ENCODE measurements around the gene CBARP. TPM values are rescaled to one million over a fixed set of nuclear protein-coding genes. Genes with fewer than 3 reads are reported as not detected.

The CBARP gene
- total and polyA plus RNA-seq, 9 of the 15 experiments (the other 6 are each of a cell fraction or from before 2014, with no cell fraction given) = 0.03 to 8.9 (median 1.2) TPM; not detected in 1

DNA sequence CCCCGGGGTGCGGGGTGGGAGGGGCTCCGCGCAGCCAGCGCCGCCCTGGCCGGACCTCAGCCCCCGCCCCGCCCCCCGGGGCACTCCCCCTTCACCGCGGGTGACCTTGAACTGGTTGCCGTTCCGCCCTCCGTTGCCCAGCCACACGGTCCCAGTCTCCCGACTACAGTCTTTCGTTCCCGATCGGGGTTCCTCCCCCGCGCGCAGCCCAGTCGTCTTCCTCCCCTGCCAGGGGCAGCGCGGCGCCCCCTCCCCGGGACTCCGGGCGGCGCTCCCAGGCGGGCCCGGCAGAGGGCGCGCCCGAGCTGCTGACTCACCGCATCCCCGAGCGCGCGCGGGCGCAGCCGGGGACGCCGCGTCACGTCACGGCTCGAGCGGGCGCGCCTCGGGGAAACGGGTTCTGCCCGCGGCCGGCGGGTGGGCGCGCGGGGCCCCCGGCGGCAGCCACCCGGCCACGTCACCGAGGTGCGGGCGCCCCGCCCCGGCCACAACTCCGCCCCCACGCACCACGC lies 11.0 kb upstream of the CBARP start (continued):
- TF ChIP-seq, protein P1, sequence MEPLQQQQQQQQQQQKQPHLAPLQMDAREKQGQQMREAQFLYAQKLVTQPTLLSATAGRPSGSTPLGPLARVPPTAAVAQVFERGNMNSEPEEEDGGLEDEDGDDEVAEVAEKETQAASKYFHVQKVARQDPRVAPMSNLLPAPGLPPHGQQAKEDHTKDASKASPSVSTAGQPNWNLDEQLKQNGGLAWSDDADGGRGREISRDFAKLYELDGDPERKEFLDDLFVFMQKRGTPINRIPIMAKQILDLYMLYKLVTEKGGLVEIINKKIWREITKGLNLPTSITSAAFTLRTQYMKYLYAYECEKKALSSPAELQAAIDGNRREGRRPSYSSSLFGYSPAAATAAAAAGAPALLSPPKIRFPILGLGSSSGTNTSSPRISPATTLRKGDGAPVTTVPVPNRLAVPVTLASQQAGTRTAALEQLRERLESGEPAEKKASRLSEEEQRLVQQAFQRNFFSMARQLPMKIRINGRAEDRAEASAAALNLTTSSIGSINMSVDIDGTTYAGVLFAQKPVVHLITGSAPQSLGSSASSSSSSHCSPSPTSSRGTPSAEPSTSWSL (CRISPR knock-in tag; IDR thresholded peaks at IDR 0.05; ENCODE audit: borderline replicate concordance) = no peak
- TF ChIP-seq, protein P2, sequence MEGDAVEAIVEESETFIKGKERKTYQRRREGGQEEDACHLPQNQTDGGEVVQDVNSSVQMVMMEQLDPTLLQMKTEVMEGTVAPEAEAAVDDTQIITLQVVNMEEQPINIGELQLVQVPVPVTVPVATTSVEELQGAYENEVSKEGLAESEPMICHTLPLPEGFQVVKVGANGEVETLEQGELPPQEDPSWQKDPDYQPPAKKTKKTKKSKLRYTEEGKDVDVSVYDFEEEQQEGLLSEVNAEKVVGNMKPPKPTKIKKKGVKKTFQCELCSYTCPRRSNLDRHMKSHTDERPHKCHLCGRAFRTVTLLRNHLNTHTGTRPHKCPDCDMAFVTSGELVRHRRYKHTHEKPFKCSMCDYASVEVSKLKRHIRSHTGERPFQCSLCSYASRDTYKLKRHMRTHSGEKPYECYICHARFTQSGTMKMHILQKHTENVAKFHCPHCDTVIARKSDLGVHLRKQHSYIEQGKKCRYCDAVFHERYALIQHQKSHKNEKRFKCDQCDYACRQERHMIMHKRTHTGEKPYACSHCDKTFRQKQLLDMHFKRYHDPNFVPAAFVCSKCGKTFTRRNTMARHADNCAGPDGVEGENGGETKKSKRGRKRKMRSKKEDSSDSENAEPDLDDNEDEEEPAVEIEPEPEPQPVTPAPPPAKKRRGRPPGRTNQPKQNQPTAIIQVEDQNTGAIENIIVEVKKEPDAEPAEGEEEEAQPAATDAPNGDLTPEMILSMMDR (IDR thresholded peaks at IDR 0.05 in 2 of 3, conservative IDR thresholded peaks at IDR 0.05 in 1 of 3; ENCODE audit: insufficient read depth in 2 of 3, low read depth in 1 of 3, low read length in 3 of 3) = peak; percentile 69 to 85 (median 74)
- no peak for TF ChIP-seq ZNF77 (CRISPR knock-in tag; IDR thresholded peaks at IDR 0.05)
- no peak for TF ChIP-seq PURB (CRISPR knock-in tag; IDR thresholded peaks at IDR 0.05; ENCODE audit: low read depth)
- TF ChIP-seq, protein P3, sequence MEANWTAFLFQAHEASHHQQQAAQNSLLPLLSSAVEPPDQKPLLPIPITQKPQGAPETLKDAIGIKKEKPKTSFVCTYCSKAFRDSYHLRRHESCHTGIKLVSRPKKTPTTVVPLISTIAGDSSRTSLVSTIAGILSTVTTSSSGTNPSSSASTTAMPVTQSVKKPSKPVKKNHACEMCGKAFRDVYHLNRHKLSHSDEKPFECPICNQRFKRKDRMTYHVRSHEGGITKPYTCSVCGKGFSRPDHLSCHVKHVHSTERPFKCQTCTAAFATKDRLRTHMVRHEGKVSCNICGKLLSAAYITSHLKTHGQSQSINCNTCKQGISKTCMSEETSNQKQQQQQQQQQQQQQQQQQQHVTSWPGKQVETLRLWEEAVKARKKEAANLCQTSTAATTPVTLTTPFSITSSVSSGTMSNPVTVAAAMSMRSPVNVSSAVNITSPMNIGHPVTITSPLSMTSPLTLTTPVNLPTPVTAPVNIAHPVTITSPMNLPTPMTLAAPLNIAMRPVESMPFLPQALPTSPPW (CRISPR knock-in tag; IDR thresholded peaks at IDR 0.05) = peak; percentile 54
- peak; percentile 40; the same call in 1 of the 2 replicates for TF ChIP-seq DMBX1 (CRISPR knock-in tag; IDR thresholded peaks at IDR 0.05; ENCODE audit: borderline replicate concordance)
- no peak for TF ChIP-seq ZNF197 (CRISPR knock-in tag; IDR thresholded peaks at IDR 0.05; ENCODE audit: low read depth)
- peak; percentile 21 for TF ChIP-seq C11orf30 (IDR thresholded peaks at IDR 0.05; ENCODE audit: low read depth)
- 0 out of 4 replicates have a peak, but pooled peaks of 1 of the 2 experiments have one; percentile 13 for TF ChIP-seq TBL1XR1 (IDR thresholded peaks at IDR 0.05; ENCODE audit: low read length in 2 of 2)
- TF ChIP-seq TARDBP (IDR thresholded peaks at IDR 0.05) = peak; percentile 93; the same call in 1 of the 2 replicates
- 0 out of 2 replicates have a peak, but pooled peaks have one; percentile 1 for TF ChIP-seq SMAD3 (CRISPR knock-in tag; conservative IDR thresholded peaks at IDR 0.05)
- TF ChIP-seq STAT5A (IDR thresholded peaks at IDR 0.05; ENCODE audit: borderline replicate concordance, low read length) = 0 out of 2 replicates have a peak, but pooled peaks have one; percentile 9
- no peak for TF ChIP-seq TEAD4 (IDR thresholded peaks at IDR 0.05; ENCODE audit: low read length)
- no peak for TF ChIP-seq TEAD4 (CRISPR knock-in tag; IDR thresholded peaks at IDR 0.05; ENCODE audit: borderline replicate concordance)
- TF ChIP-seq ERF (CRISPR knock-in tag; IDR thresholded peaks at IDR 0.05) = peak; percentile 94
- TF ChIP-seq, protein P4, sequence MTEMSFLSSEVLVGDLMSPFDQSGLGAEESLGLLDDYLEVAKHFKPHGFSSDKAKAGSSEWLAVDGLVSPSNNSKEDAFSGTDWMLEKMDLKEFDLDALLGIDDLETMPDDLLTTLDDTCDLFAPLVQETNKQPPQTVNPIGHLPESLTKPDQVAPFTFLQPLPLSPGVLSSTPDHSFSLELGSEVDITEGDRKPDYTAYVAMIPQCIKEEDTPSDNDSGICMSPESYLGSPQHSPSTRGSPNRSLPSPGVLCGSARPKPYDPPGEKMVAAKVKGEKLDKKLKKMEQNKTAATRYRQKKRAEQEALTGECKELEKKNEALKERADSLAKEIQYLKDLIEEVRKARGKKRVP (CRISPR knock-in tag; IDR thresholded peaks at IDR 0.05) = no peak
- TF ChIP-seq OTX1 (CRISPR knock-in tag; IDR thresholded peaks at IDR 0.05) = no peak
- TF ChIP-seq HNRNPUL1 (IDR thresholded peaks at IDR 0.05; ENCODE audit: low read length) = no peak
- TF ChIP-seq ILF3 (IDR thresholded peaks at IDR 0.05; ENCODE audit: borderline replicate concordance) = no peak
- no peak for TF ChIP-seq ZNF146 (CRISPR knock-in tag; IDR thresholded peaks at IDR 0.05; ENCODE audit: unreplicated experiment)
- TF ChIP-seq, protein P5, sequence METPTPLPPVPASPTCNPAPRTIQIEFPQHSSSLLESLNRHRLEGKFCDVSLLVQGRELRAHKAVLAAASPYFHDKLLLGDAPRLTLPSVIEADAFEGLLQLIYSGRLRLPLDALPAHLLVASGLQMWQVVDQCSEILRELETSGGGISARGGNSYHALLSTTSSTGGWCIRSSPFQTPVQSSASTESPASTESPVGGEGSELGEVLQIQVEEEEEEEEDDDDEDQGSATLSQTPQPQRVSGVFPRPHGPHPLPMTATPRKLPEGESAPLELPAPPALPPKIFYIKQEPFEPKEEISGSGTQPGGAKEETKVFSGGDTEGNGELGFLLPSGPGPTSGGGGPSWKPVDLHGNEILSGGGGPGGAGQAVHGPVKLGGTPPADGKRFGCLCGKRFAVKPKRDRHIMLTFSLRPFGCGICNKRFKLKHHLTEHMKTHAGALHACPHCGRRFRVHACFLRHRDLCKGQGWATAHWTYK (CRISPR knock-in tag; IDR thresholded peaks at IDR 0.05) = 0 out of 2 replicates have a peak, but pooled peaks have one; percentile 43
- no peak for TF ChIP-seq NFXL1 (CRISPR knock-in tag; IDR thresholded peaks at IDR 0.05)
- no peak for TF ChIP-seq ZNF551 (CRISPR knock-in tag; IDR thresholded peaks at IDR 0.05)

All from K562 (cell line).